GM21529 (cell line): ENCODE data around the gene SREK1IP1.

Source experiments
- ATAC-seq: cut with Tn5 transposase; IDR thresholded peaks from one replicate; pipeline ENCODE4 v1.9.1; 2021; ENCODE audit not compliant: unreplicated experiment

The SREK1IP1 gene

GRCh38 chr5:64768358-64769312 lies at the start of gene SREK1IP1, which contains the start of gene CWC27:
Gene SREK1IP1 (minus strand): TSS chr5:64768691. CDS start chr5:64768517, 174 bp downstream.
Gene CWC27 (plus strand): TSS chr5:64768930. CDS start chr5:64769147, 217 bp downstream.
- peak; percentile 96 for ATAC-seq

GRCh38 chr5:64818245-64818644 lies 49.8 kb upstream of the SREK1IP1 start:
- no peak for ATAC-seq

GRCh38 chr5:64814073-64814472 lies 45.6 kb upstream of the SREK1IP1 start:
- peak; percentile 98 for ATAC-seq

DNA sequence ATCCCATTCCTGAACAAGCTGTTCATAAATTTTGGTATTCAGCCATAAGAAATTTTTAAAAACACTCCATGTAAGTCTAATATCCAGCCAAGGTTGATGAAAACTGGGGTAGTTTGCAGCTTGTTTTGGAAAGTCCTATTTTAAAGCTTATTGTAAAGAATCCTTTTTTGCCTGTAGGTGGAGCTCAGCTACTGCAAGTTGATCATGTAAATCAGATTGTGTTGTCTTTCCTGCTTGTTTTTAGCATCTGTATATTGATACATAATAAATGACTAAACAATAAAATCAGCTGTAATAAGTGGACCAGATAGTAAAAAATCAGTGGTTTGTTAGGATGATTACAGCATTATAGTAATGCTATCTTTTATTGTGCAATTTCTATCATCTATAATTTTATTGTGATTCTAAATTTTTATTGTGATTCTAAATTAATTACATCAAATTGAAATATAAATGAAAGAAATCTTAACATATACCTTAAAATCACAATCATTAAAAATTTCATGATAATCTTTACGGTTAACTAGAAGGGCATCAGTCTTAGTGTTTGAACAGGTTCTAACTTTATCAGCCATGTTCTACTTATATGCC lies 42.7 kb upstream of the SREK1IP1 start:
- peak; percentile 42 for ATAC-seq

- no peak for ATAC-seq
Measured at GRCh38 chr5:64807520-64807919, 39.0 kb upstream of the SREK1IP1 start.

GRCh38 chr5:64806537-64806936 lies 38.0 kb upstream of the SREK1IP1 start:
- ATAC-seq: no peak

DNA sequence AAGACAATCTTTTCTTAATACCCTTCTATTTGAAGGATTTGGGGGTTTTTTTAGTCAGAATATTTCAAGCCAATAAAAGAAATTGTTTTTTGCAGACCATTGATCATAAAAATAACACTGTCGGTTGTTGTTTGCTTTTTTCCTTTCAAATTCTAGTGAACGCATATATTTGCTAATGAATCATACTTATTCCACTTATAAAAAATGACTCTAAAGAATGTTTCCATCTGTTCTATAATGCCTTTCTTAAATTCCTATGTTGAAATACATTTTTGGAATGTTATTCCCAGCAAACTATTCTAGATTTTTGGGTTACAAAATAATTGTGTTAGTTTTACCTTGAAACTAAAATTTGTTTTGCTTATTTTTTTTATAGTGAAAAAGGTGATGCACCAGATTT lies 32.4 kb upstream of the SREK1IP1 start:
- ATAC-seq: no peak

DNA sequence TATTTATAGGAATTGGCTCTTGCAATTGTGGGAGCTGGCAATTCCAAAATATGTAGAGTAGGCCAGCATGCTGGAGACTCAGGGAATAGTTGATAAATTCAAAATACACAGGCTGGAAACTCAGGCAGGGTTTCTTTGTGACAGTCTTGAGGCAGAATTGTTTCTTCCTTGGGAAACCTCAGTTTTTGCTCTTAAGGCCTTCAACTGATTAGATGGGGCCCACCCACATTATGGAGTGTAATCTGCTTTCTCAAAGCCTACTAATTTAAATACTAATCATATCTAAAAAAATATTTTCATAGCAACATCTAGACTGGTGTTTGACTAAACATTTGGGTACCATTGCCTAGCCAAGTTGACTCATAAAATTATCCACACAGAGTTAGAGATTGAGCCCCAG lies 27.8 kb upstream of the SREK1IP1 start:
- no peak for ATAC-seq

GRCh38 chr5:64794053-64794770 lies 25.7 kb upstream of the SREK1IP1 start:
- ATAC-seq: no peak

- ATAC-seq: no peak
Measured at GRCh38 chr5:64792469-64792868, 24.0 kb upstream of the SREK1IP1 start.

DNA sequence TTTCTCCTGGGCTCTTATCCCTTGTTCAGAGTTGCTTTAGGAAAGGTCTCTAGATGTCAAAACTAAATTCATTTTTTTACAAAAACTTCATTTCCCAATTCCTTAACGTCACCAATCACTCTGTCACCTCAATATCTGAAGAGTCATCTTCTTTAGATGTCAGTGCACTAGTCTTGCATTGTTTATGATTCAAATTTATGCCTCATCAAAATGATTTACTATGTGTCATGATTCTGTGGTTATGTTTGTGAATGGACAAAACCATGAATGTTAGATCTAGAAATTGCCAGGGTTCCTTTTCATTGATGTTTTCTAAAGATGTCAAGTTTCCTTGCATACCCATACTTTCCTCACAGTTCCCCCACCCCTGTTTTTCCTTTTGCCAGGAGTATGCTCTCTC lies 21.7 kb upstream of the SREK1IP1 start:
- ATAC-seq: no peak

DNA sequence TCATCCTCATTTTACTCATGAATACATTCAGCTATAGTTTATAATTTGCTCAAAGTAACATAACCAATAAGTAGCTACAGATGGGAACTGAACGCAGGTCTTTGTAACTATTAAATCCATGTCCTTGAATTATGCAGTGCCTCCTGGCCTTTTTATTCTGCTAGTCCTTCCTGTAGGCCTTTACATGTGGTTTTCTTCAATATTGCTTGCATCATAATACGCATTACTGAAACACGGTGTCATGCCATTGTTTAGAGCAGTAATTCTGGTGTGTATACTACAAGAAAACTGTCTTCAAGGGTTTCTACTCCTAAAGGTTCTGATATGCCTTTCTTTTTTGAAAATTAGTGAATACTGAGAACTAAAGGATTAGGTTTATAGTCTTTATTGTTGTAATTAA lies 21.0 kb upstream of the SREK1IP1 start:
- ATAC-seq: no peak

DNA sequence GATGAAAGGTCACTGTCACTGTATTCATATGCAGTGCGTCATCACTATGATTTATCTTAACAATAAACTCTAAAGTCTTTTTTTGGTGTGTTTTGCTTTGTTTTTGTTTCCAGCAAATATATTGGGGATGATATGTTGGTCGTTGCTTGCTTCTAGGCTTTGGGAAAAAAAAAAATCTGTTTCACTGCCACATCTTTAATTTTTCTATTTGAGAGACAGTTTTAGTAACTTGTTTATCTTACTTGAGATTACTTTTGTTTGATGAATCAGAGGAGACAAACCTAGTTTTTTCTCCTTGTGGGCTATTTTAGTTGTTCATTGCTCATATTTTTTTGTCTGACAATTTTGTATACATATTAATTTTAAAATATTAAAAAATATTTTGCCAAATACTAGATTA lies 19.7 kb upstream of the SREK1IP1 start:
- ATAC-seq: no peak

GRCh38 chr5:64786372-64786771 lies 17.9 kb upstream of the SREK1IP1 start:
- ATAC-seq: no peak

- ATAC-seq: peak; percentile 86
Measured at GRCh38 chr5:64784451-64785025, 16.0 kb upstream of the SREK1IP1 start.

- ATAC-seq: no peak
Measured at GRCh38 chr5:64775291-64775690, 6.8 kb upstream of the SREK1IP1 start.

DNA sequence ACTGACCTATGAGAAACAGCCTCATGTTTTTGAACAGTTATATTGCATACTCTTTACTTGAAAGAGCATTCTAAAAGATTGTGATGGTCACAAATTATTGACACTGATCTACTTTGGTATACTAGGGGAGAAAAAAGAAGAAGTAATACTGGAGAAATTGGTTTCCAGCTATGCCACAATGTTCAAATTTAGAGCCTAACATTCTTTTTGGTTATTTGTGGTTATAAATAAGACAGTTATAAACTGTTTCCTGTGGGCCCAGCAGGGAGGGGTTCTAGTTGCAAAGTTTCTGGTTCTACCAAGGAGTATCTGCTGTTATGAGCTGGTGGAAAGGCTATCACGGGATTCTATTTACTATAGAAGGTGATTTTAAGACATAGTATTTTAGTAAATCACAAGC lies 5.0 kb upstream of the SREK1IP1 start:
- peak; percentile 57 for ATAC-seq

GRCh38 chr5:64771736-64772135 lies 3.2 kb upstream of the SREK1IP1 start:
- no peak for ATAC-seq

DNA sequence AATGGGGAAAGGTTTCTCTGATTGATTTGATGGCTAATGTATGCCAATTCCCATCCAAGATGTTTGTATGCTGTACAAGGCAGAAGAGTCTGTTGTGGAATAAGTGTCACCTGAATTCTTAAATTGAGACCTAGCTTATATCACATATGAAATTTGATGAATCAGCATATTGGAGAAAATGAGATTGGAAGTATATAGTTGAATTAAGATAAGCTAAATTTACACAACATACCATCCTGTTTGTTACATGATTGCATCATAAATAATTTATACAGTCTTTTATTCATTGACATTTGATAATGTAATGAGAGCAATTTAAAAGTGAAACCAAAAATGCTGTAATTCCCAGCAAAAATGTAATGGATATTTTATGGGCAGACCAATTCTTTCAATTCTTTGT lies 1.4 kb upstream of the SREK1IP1 start:
- no peak for ATAC-seq

GRCh38 chr5:64767959-64768357 lies 533 bp downstream of the SREK1IP1 start:
- peak; percentile 11 for ATAC-seq

- no peak for ATAC-seq
Measured at GRCh38 chr5:64766941-64767340, 1.6 kb downstream of the SREK1IP1 start.
